ENCODE measurements around the gene NPM3. TPM values are rescaled to one million over a fixed set of nuclear protein-coding genes. Genes with fewer than 3 reads are reported as not detected.
"Not testable (repeated sequence)": the region's sequence is repeated elsewhere in the genome, so short reads cannot be mapped to it uniquely, and the experiment has no call there.

Gene NPM3
- total and polyA plus RNA-seq, 2 of the 4 experiments (the other 2 are of a cell fraction): 84.1 to 112 TPM

DNA sequence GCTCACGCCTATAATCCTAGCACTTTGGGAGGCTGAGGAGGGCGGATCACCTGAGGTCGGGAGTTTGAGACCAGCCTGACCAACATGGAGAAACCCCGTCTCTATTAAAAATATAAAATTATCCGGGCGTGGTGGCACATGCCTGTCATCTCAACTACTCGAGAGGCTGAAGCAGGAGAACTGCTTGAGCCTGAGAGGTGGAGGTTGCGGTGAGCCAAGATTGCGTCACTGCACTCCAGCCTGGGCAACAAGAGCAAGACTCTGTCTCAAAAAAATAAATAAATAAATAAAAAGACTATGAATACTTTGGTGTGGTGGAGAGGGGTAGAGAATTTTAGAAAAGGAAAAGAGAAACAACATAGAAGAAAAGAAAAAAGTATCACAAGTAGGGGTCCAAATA is 6.0 kb upstream of the NPM3 start:
- POLR2A ChIA-PET (ENCODE audit: unreplicated experiment); H3K27me3 ChIP-seq (ENCODE audit: control insufficient read depth, insufficient read depth, low read length); BruUV-seq (replicated peaks); H3K56ac ChIP-seq (ENCODE audit: extremely low read depth, insufficient read depth, low read length); H4K5ac ChIP-seq (ENCODE audit: low read depth, low read length); H2AFZ ChIP-seq (replicated peaks; ENCODE audit: low read length, poor library complexity); H3K4me2 ChIP-seq (ENCODE audit: low read depth, low read length); H3K9me3 ChIP-seq (ENCODE audit: control insufficient read depth, insufficient read depth, low read length); H2AK9ac ChIP-seq (replicated peaks; ENCODE audit: low read depth, low read length, poor library complexity); H3K23ac ChIP-seq (ENCODE audit: low read depth, low read length); DNase-seq; H2BK120ac ChIP-seq (ENCODE audit: low read depth, low read length); H2BK5ac ChIP-seq (ENCODE audit: low read depth, low read length, poor library complexity, severe bottlenecking); ATAC-seq (ENCODE audit: low read depth); H2AK5ac ChIP-seq (ENCODE audit: low read depth, low read length); H3K9me1 ChIP-seq (ENCODE audit: insufficient read depth, low read length); H2BK15ac ChIP-seq (ENCODE audit: low read depth, low read length); H3K27ac ChIP-seq (ENCODE audit: insufficient read depth, low read length); H3K9ac ChIP-seq (ENCODE audit: low read depth, low read length); H3K14ac ChIP-seq (replicated peaks; ENCODE audit: low read depth, low read length); H3K4me1 ChIP-seq (ENCODE audit: control insufficient read depth, insufficient read depth, low read length); H4K91ac ChIP-seq (ENCODE audit: insufficient read depth, low read depth, low read length); H3K4me3 ChIP-seq (ENCODE audit: insufficient read depth, low read depth, low read length); in situ Hi-C loops (cut with MboI; ENCODE audit: low sequenced_read_pairs); H3K18ac ChIP-seq (ENCODE audit: low read depth, low read length); H4K8ac ChIP-seq (ENCODE audit: low read depth in 2 of 2, low read length in 2 of 2); dilution Hi-C loops (cut with HindIII; ENCODE audit: low sequenced_read_pairs, unreplicated experiment); H3K4ac ChIP-seq (ENCODE audit: low read depth, low read length); H2BK20ac ChIP-seq (ENCODE audit: low read depth, low read length): not testable (repeated sequence)
- H3K79me1 ChIP-seq (ENCODE audit: low read depth in 1 of 2, low read length in 2 of 2): peaks cover 42 to 50% of the 10 kb centered on the region in 2 experiments
- H4K20me1 ChIP-seq (ENCODE audit: insufficient read depth, low read length): peaks cover 10% of the 10 kb centered on the region; the same call in 1 of the 2 replicates
- CTCF ChIA-PET: interaction anchor here (1.4 kb wide), 1 partner anchor 8 kb away, joined by 4 read pairs; no protein-coding TSS in a partner anchor
- H3K36me3 ChIP-seq (ENCODE audit: control insufficient read depth, insufficient read depth, low read length): peaks cover 56% of the 10 kb centered on the region
- intact Hi-C loops (cut with micrococcal nuclease): loop anchor here (10.0 kb wide), 1 partner anchor 494 kb away; no protein-coding TSS in a partner anchor
- WGBS, 2 experiments (ENCODE audit: extremely low coverage in 2 of 2, insufficient read length in 1 of 2): no CpG with 5 or more reads among the region's 9 CpGs
